NB4 (cell line): ENCODE data around the gene HDAC8.

Source experiments
- CTCF ChIP-seq: IDR thresholded peaks from one replicate; pipeline ENCODE4 v1.5.1; 2012; ENCODE audit warnings: low read depth, low read length
- MAX ChIP-seq: IDR thresholded peaks from 2 replicates; pipeline ENCODE4 v1.6.1; 2011; ENCODE audit warnings: low read depth, low read length
- POLR2A ChIP-seq: IDR thresholded peaks from 2 replicates; pipeline ENCODE4 v1.6.1; 2011; ENCODE audit warnings: mild to moderate bottlenecking; ENCODE audit not compliant: insufficient read length; ENCODE audit errors: extremely low read depth

GRCh38 chrX:72352786-72353185, 219.9 kb downstream of the HDAC8 start:
- TF ChIP-seq CTCF, result no peak
- TF ChIP-seq POLR2A, result no peak
- no peak for TF ChIP-seq MAX
